GM23338 (cell line): Measurements from ENCODE around the gene PPP4R3A.

Experiments used
- EZH2 ChIP-seq: fragments of 200-600 bp; sonication (generic); IDR thresholded peaks from one replicate; pipeline ENCODE4 v1.8.0; 2017; ENCODE audit warnings: antibody characterized with exemption, mild to moderate bottlenecking, low read depth; ENCODE audit not compliant: unreplicated experiment
- EZH2phosphoT487 ChIP-seq: fragments of 200-600 bp; sonication (generic); IDR thresholded peaks from one replicate; pipeline ENCODE4 v1.8.1; 2018; ENCODE audit warnings: antibody characterized with exemption; ENCODE audit not compliant: unreplicated experiment
- POLR2AphosphoS5 ChIP-seq: IDR thresholded peaks from 2 replicates; pipeline ENCODE4 v1.6.1; 2016; ENCODE audit warnings: antibody characterized with exemption, low read depth
- REST ChIP-seq: IDR thresholded peaks from one replicate; pipeline ENCODE4 v1.6.1; 2018; ENCODE audit warnings: antibody characterized with exemption; ENCODE audit not compliant: unreplicated experiment
- ZNF114 ChIP-seq: fragments of 250-450 bp; sonication (Bioruptor Pico); IDR thresholded peaks from 2 replicates; pipeline ENCODE4 v1.5.0; 2020; ENCODE audit warnings: mild to moderate bottlenecking, moderate library complexity
- ZNF331 ChIP-seq: fragments of 250-450 bp; sonication (Bioruptor Pico); IDR thresholded peaks from 2 replicates; pipeline ENCODE4 v1.5.0; 2020; ENCODE audit warnings: low read depth, mild to moderate bottlenecking, moderate library complexity
- TF ChIP-seq, protein P1 (sequence below), 2 experiments: fragments of 200-600 bp in 1 of 2; sonication (generic) in 1 of 2; conservative IDR thresholded peaks; 2 replicates each; pipeline versions ENCODE4 v1.5.1 to v1.6.1; 2016 to 2017; ENCODE audit warnings: antibody characterized with exemption in 2 of 2, low read depth in 2 of 2, mild to moderate bottlenecking in 2 of 2, moderate library complexity in 1 of 2

GRCh38 chr14:91414475-91414833, 95.7 kb downstream of the PPP4R3A start:
- TF ChIP-seq REST, result no peak
- no peak for TF ChIP-seq EZH2
- TF ChIP-seq, protein P1, sequence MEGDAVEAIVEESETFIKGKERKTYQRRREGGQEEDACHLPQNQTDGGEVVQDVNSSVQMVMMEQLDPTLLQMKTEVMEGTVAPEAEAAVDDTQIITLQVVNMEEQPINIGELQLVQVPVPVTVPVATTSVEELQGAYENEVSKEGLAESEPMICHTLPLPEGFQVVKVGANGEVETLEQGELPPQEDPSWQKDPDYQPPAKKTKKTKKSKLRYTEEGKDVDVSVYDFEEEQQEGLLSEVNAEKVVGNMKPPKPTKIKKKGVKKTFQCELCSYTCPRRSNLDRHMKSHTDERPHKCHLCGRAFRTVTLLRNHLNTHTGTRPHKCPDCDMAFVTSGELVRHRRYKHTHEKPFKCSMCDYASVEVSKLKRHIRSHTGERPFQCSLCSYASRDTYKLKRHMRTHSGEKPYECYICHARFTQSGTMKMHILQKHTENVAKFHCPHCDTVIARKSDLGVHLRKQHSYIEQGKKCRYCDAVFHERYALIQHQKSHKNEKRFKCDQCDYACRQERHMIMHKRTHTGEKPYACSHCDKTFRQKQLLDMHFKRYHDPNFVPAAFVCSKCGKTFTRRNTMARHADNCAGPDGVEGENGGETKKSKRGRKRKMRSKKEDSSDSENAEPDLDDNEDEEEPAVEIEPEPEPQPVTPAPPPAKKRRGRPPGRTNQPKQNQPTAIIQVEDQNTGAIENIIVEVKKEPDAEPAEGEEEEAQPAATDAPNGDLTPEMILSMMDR (conservative IDR thresholded peaks at IDR 0.05; ENCODE audit: low read depth in 2 of 2), result no peak
- TF ChIP-seq POLR2AphosphoS5, result no peak
- no peak for TF ChIP-seq EZH2phosphoT487
- TF ChIP-seq ZNF114 (CRISPR knock-in tag), result no peak
- no peak for TF ChIP-seq ZNF331
